OCI-LY3 (cell line): ENCODE results near the gene SDC1.

Source experiments
- H2AFZ ChIP-seq: fragments of 200-600, 300-600 bp; shearing (Covaris generic); 2 replicates; pipeline ENCODE4 v1.6.0; 2014; ENCODE audit warnings: antibody characterized with exemption, low read depth, low read length
- H3K27ac ChIP-seq: fragments of 200-600, 300-600 bp; sonication (generic); 2 replicates; pipeline ENCODE4 v1.5.1; 2014; ENCODE audit warnings: mild to moderate bottlenecking, low read length, moderate library complexity, mixed read lengths
- H3K27me3 ChIP-seq: fragments of 200-600, 300-600 bp; sonication (generic); 2 replicates; pipeline ENCODE4 v1.6.1; 2014; ENCODE audit warnings: low read depth, low read length, mixed read lengths
- H3K36me3 ChIP-seq: fragments of 200-600, 300-600 bp; sonication (generic); replicated peaks from 2 replicates; pipeline ENCODE3; 2014; ENCODE audit warnings: low read depth, low read length, mixed read lengths
- H3K4me1 ChIP-seq: fragments of 300-600, 200-600 bp; sonication (generic); 2 replicates; pipeline ENCODE4 v1.6.1; 2014; ENCODE audit warnings: low read length, mixed read lengths
- H3K4me2 ChIP-seq: fragments of 200-600, 300-600 bp; sonication (generic); 2 replicates; pipeline ENCODE4 v1.6.1; 2014; ENCODE audit warnings: low read length, mixed read lengths
- H3K4me3 ChIP-seq: fragments of 300-600, 200-600 bp; sonication (generic); 2 replicates; pipeline ENCODE4 v1.5.1; 2014; ENCODE audit warnings: antibody characterized with exemption, mild to moderate bottlenecking, low read length, moderate library complexity
- H3K79me2 ChIP-seq: fragments of 300-600, 200-600 bp; shearing (Covaris generic); 2 replicates; pipeline ENCODE4 v1.6.1; 2014; ENCODE audit warnings: mild to moderate bottlenecking, low read length, mixed read lengths
- H3K9ac ChIP-seq: fragments of 300-600, 200-600 bp; shearing (Covaris generic); 2 replicates; pipeline ENCODE4 v1.6.0; 2014; ENCODE audit warnings: mild to moderate bottlenecking, low read length, moderate library complexity
- H3K9me3 ChIP-seq: fragments of 200-600, 300-600 bp; shearing (Covaris generic); 2 replicates; pipeline ENCODE4 v1.6.1; 2014; ENCODE audit warnings: low read length, mixed read lengths; ENCODE audit not compliant: insufficient read depth
- H4K20me1 ChIP-seq: fragments of 200-600, 300-600 bp; sonication (generic); 2 replicates; pipeline ENCODE4 v1.6.1; 2016; ENCODE audit warnings: low read length, mixed read lengths; ENCODE audit not compliant: insufficient read depth
- EZH2phosphoT487 ChIP-seq: fragments of 200-600 bp; shearing (Covaris generic); IDR thresholded peaks from 2 replicates; pipeline ENCODE4 v1.6.1; 2018; ENCODE audit warnings: antibody characterized with exemption, mixed run types, low read depth
- TF ChIP-seq, protein P1 (sequence below): fragments of 200-600, 300-600 bp; sonication (generic); IDR thresholded peaks from 2 replicates; pipeline ENCODE4 v1.5.1; 2014; ENCODE audit warnings: antibody characterized with exemption, low read length, low read depth

SDC1 gene

GRCh38 chr2:20229322-20230113, 4.6 kb upstream of the SDC1 start:
- peaks cover 7% of the 10 kb centered on the region; the same call in 1 of the 2 replicates for H3K27me3 ChIP-seq
- H3K79me2 ChIP-seq = no peaks in the 10 kb centered on the region
- no peaks in the 10 kb centered on the region for H3K36me3 ChIP-seq
- no peaks in the 10 kb centered on the region for H3K4me1 ChIP-seq
- no peaks in the 10 kb centered on the region for H3K9me3 ChIP-seq
- H3K4me2 ChIP-seq = no peak overlapping the region
- H3K4me3 ChIP-seq = no peak overlapping the region
- no peak overlapping the region for H2AFZ ChIP-seq
- H4K20me1 ChIP-seq = no peaks in the 10 kb centered on the region
- no peak overlapping the region for H3K27ac ChIP-seq
- TF ChIP-seq, protein P1, sequence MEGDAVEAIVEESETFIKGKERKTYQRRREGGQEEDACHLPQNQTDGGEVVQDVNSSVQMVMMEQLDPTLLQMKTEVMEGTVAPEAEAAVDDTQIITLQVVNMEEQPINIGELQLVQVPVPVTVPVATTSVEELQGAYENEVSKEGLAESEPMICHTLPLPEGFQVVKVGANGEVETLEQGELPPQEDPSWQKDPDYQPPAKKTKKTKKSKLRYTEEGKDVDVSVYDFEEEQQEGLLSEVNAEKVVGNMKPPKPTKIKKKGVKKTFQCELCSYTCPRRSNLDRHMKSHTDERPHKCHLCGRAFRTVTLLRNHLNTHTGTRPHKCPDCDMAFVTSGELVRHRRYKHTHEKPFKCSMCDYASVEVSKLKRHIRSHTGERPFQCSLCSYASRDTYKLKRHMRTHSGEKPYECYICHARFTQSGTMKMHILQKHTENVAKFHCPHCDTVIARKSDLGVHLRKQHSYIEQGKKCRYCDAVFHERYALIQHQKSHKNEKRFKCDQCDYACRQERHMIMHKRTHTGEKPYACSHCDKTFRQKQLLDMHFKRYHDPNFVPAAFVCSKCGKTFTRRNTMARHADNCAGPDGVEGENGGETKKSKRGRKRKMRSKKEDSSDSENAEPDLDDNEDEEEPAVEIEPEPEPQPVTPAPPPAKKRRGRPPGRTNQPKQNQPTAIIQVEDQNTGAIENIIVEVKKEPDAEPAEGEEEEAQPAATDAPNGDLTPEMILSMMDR = no peak
- TF ChIP-seq EZH2phosphoT487 = no peak
- H3K9ac ChIP-seq = no peak overlapping the region

GRCh38 chr2:20227894-20228505, 3.1 kb upstream of the SDC1 start:
- Histone ChIP-seq H3K27ac (no peak overlapping the region), H3K79me2 (no peaks in the 10 kb centered on the region), H3K9ac (no peak overlapping the region), H4K20me1 (no peaks in the 10 kb centered on the region), H3K9me3 (no peaks in the 10 kb centered on the region), H3K4me3 (no peak overlapping the region), H2AFZ (no peak overlapping the region), H3K27me3 (peaks cover 9% of the 10 kb centered on the region; the same call in 1 of the 2 replicates), H3K4me1 (no peaks in the 10 kb centered on the region), H3K4me2 (no peak overlapping the region), H3K36me3 (no peaks in the 10 kb centered on the region)
- TF ChIP-seq, protein P1 = no peak
- TF ChIP-seq EZH2phosphoT487 = no peak

DNA sequence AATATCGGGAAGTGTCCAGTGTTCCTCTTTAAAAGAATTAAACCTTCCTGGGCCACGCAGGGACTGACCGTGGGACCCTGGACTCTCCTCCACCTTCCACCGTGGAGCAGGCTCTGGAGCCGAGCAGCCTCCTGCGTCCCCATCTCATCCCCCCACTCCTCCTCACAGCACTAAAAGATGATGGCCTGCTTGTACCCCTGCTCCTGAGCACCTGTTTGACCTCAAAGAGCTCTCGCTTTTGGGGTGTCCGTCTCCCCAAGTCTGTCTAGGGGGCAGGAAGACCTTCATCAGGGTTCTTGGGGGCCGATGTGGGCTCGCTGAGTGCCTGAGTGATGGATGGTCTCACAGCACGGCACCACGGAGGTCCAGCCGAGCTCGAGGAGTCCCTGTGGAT, 1.2 kb upstream of the SDC1 start:
- Histone ChIP-seq H3K27me3 (peaks cover 27% of the 10 kb centered on the region), H3K4me1 (no peaks in the 10 kb centered on the region), H3K79me2 (no peaks in the 10 kb centered on the region), H3K4me2 (no peak overlapping the region), H3K9me3 (no peaks in the 10 kb centered on the region), H3K36me3 (no peaks in the 10 kb centered on the region), H3K9ac (no peak overlapping the region), H2AFZ (no peak overlapping the region), H3K4me3 (no peak overlapping the region), H4K20me1 (no peaks in the 10 kb centered on the region), H3K27ac (no peak overlapping the region)
- TF ChIP-seq, protein P1 = no peak
- TF ChIP-seq EZH2phosphoT487 = no peak
